ENCODE data around the gene PBX2. TPM values are rescaled to one million over a fixed set of nuclear protein-coding genes. Genes with fewer than 3 reads are reported as not detected.

The PBX2 gene
- total RNA-seq, 1 donor from 2014 or later, result 50.1 TPM

DNA sequence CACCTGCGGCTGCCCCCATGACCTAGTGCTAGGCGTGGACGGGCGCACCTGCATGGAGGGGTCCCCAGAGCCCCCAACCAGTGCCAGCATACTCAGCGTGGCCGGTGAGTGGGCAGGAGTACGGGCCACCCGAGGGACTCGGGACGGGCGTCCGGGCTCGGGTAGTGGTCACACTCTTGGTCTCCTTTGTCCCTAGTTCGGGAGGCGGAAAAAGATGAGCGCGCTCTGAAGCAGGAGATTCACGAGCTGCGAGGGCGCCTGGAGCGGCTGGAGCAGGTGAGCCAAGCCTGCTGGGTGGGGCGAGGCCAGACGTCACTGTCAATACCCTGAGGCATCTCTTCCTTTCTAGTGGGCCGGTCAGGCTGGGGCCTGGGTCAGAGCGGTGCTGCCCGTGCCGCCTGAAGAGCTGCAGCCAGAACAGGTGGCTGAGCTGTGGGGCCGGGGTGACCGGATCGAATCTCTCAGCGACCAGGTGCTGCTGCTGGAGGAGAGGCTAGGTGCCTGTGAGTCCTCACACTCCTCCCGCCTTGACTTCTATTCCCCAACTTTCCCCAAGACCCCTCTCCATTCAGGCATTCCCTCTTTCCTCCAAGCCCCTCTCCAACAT is 22.7 kb downstream of the PBX2 start:
- peaks cover 43 to 68% (median 44%) of the 10 kb centered on the region in 3 donors for H3K36me3 ChIP-seq (ENCODE audit: control insufficient read depth in 3 of 3, insufficient read depth in 3 of 3, low read length in 3 of 3)
- no peak overlapping the region for H3K4me3 ChIP-seq (ENCODE audit: low read length in 3 of 3)
- no peaks in the 10 kb centered on the region for H3K9me3 ChIP-seq (ENCODE audit: control insufficient read depth in 3 of 3, low read length in 3 of 3)
- H3K4me1 ChIP-seq (ENCODE audit: control insufficient read depth in 3 of 3, insufficient read depth in 3 of 3, low read length in 3 of 3), result peaks cover 0 to 5% (median 0%) of the 10 kb centered on the region in 3 donors
- no peaks in the 10 kb centered on the region for H3K27me3 ChIP-seq (ENCODE audit: control insufficient read depth in 3 of 3, insufficient read depth in 3 of 3, low read length in 3 of 3)
- H3K27ac ChIP-seq (ENCODE audit: low read depth, low read length), result no peak overlapping the region
- no peak overlapping the region for H3K9ac ChIP-seq (ENCODE audit: low read depth in 1 of 3, low read length in 3 of 3)

DNA sequence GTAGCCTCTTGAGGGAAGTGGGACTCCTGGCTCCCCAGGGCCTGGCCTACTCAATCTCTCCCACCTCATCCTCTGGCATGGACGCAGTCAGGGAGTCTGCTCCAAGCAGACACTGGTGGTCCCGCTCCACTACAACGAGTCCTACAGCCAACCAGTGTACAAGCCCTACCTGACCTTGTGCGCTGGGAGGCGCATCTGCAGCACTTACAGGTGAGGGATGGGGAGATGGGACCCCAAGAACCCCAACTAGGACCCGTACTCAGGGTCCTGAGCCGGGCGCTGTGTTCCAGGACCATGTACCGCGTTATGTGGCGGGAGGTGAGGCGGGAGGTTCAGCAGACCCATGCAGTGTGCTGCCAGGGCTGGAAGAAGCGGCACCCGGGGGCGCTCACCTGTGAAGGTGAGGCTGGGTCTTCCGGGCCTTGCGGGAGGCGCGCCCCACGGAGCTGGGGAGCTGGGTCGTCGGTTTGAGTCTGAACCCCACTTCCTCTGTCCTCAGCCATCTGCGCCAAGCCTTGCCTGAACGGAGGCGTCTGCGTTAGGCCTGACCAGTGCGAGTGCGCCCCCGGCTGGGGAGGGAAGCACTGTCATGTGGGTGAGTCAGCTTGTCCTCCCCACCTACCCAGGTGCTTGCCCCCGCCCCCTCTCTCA is 23.5 kb downstream of the PBX2 start:
- H3K9me3 ChIP-seq (ENCODE audit: control insufficient read depth in 3 of 3, low read length in 3 of 3), result no peaks in the 10 kb centered on the region
- H3K36me3 ChIP-seq (ENCODE audit: control insufficient read depth in 3 of 3, insufficient read depth in 3 of 3, low read length in 3 of 3), result peaks cover 43 to 68% (median 45%) of the 10 kb centered on the region in 3 donors
- no peaks in the 10 kb centered on the region for H3K27me3 ChIP-seq (ENCODE audit: control insufficient read depth in 3 of 3, insufficient read depth in 3 of 3, low read length in 3 of 3)
- H3K27ac ChIP-seq (ENCODE audit: low read depth, low read length), result no peak overlapping the region
- H3K4me1 ChIP-seq (ENCODE audit: control insufficient read depth in 3 of 3, insufficient read depth in 3 of 3, low read length in 3 of 3), result peaks cover 0 to 5% (median 0%) of the 10 kb centered on the region in 3 donors
- no peak overlapping the region for H3K4me3 ChIP-seq (ENCODE audit: low read length in 3 of 3)
- no peak overlapping the region for H3K9ac ChIP-seq (ENCODE audit: low read depth in 1 of 3, low read length in 3 of 3)

- H3K9me3 ChIP-seq (ENCODE audit: control insufficient read depth in 3 of 3, low read length in 3 of 3), result no peaks in the 10 kb centered on the region
- H3K36me3 ChIP-seq (ENCODE audit: control insufficient read depth in 3 of 3, insufficient read depth in 3 of 3, low read length in 3 of 3), result peaks cover 24 to 48% (median 29%) of the 10 kb centered on the region in 3 donors
- no peak within 1 kb of the TSS for H3K27ac ChIP-seq (ENCODE audit: low read depth, low read length)
- H3K4me1 ChIP-seq (ENCODE audit: control insufficient read depth in 3 of 3, insufficient read depth in 3 of 3, low read length in 3 of 3), result peaks cover 0 to 5% (median 0%) of the 10 kb centered on the region in 3 donors
- H3K4me3 ChIP-seq (ENCODE audit: low read length in 3 of 3), result no peak within 1 kb of the TSS
- H3K9ac ChIP-seq (ENCODE audit: low read depth in 1 of 3, low read length in 3 of 3), result peak within 1 kb of the TSS in 1 of 3 donors; percentile 45
- H3K27me3 ChIP-seq (ENCODE audit: control insufficient read depth in 3 of 3, insufficient read depth in 3 of 3, low read length in 3 of 3), result no peaks in the 10 kb centered on the region
Observed at GRCh38 chr6:32164295-32164694, 25.7 kb downstream of the PBX2 start, which contains the start of gene EGFL8. Gene EGFL8, plus strand, starts transcription at chr6:32164595. Its CDS starts 1,571 bp downstream, at chr6:32166166.

DNA sequence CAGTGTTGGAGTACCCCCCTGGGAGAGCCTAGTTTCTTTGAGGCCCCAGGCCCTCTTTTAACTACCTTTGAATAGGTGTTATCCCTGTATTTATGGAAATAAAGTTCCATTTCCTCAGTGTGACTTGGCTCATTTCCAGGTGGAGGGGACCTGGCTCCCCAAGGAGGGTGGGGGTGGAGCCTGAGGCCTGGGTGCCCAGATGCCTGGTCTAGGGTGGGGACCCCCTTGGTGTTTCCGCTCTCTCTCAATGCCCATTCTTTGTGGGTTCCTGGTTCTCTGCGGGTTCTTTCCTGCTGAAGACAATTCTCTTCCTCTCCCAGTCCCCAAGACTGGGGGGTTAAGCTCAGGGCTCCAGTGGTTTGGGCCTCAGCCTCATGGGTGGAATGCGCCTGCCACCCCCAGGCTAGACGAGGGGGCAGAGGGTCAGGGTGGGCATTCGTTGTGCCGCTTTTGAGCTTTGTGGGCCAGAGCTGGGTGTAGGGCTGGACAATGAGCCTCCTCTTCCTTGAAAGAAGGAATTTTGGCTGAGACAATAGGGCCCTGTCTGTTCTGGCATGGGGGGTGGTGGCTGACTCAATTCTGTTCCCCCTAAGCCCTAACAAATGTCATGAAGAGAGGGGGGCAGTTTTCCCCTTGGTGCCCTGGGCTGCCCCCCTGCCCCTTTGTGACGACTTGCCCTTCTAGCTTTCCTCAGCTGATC is 26.3 kb downstream of the PBX2 start:
- Histone ChIP-seq H3K27me3 (ENCODE audit: control insufficient read depth in 3 of 3, insufficient read depth in 3 of 3, low read length in 3 of 3) (no peaks in the 10 kb centered on the region), H3K36me3 (ENCODE audit: control insufficient read depth in 3 of 3, insufficient read depth in 3 of 3, low read length in 3 of 3) (peaks cover 19 to 44% (median 26%) of the 10 kb centered on the region in 3 donors), H3K9me3 (ENCODE audit: control insufficient read depth in 3 of 3, low read length in 3 of 3) (no peaks in the 10 kb centered on the region), H3K27ac (ENCODE audit: low read depth, low read length) (no peak overlapping the region), H3K9ac (ENCODE audit: low read depth in 1 of 3, low read length in 3 of 3) (peak overlapping the region in 1 of 3 donors; percentile 45), H3K4me1 (ENCODE audit: control insufficient read depth in 3 of 3, insufficient read depth in 3 of 3, low read length in 3 of 3) (peaks cover 0 to 5% (median 0%) of the 10 kb centered on the region in 3 donors), H3K4me3 (ENCODE audit: low read length in 3 of 3) (no peak overlapping the region)

- Histone ChIP-seq H3K4me3 (ENCODE audit: low read length in 3 of 3) (no peak overlapping the region), H3K36me3 (ENCODE audit: control insufficient read depth in 3 of 3, insufficient read depth in 3 of 3, low read length in 3 of 3) (peaks cover 24 to 32% (median 27%) of the 10 kb centered on the region in 3 donors), H3K9me3 (ENCODE audit: control insufficient read depth in 3 of 3, low read length in 3 of 3) (no peaks in the 10 kb centered on the region), H3K9ac (ENCODE audit: low read depth in 1 of 3, low read length in 3 of 3) (no peak overlapping the region), H3K27me3 (ENCODE audit: control insufficient read depth in 3 of 3, insufficient read depth in 3 of 3, low read length in 3 of 3) (no peaks in the 10 kb centered on the region), H3K4me1 (ENCODE audit: control insufficient read depth in 3 of 3, insufficient read depth in 3 of 3, low read length in 3 of 3) (peaks cover 20 to 25% (median 21%) of the 10 kb centered on the region in 3 donors), H3K27ac (ENCODE audit: low read depth, low read length) (no peak overlapping the region)
Observed at GRCh38 chr6:32158052-32158451, 31.9 kb downstream of the PBX2 start.

DNA sequence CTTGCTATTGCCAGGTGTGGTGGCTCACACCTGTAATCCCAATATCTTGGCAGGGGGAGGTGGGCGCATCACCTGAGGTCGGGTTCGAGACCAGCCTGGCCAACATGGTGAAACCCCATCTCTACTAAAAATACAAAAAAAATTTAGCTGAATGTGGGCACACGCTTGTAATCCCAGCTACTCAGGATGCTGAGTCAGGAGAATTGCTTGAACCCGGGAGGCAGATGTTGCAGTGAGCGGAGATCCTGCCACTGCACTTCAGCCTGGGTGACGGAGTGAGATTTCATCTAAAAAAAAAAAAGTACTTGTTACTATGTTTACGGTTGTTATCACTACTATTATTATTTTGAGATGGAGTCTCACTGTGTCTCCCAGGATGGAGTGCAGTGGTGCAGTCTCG is 33.1 kb downstream of the PBX2 start:
- Histone ChIP-seq H3K36me3 (ENCODE audit: control insufficient read depth in 3 of 3, insufficient read depth in 3 of 3, low read length in 3 of 3) (peaks cover 19 to 25% (median 24%) of the 10 kb centered on the region in 3 donors), H3K27me3 (ENCODE audit: control insufficient read depth in 3 of 3, insufficient read depth in 3 of 3, low read length in 3 of 3) (no peaks in the 10 kb centered on the region), H3K4me3 (ENCODE audit: low read length in 3 of 3) (no peak overlapping the region), H3K4me1 (ENCODE audit: control insufficient read depth in 3 of 3, insufficient read depth in 3 of 3, low read length in 3 of 3) (peaks cover 27 to 35% (median 29%) of the 10 kb centered on the region in 3 donors), H3K9ac (ENCODE audit: low read depth in 1 of 3, low read length in 3 of 3) (no peak overlapping the region), H3K9me3 (ENCODE audit: control insufficient read depth in 3 of 3, low read length in 3 of 3) (no peaks in the 10 kb centered on the region), H3K27ac (ENCODE audit: low read depth, low read length) (no peak overlapping the region)

DNA sequence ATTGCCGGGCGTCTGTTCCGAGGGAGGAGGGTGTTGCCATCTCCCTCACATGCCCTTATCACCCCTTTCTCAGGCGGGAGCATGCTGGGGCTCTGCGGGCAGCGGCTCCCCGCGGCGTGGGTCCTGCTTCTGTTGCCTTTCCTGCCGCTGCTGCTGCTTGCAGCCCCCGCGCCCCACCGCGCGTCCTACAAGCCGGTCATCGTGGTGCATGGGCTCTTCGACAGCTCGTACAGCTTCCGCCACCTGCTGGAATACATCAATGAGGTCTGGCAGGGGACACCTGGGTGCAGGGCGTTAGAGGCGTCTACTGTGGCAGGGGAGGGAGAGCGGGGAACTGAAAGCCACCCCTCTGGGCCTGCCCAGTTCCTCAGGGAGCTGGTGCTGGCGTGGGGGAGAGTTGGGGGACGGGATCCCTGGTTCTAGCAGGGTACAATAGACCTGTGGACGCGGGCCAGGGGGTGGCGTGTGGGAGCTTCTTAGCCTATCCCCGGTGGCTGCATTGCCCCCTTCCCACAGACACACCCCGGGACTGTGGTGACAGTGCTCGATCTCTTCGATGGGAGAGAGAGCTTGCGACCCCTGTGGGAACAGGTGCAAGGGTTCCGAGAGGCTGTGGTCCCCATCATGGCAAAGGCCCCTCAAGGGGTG is 35.4 kb downstream of the PBX2 start:
- H3K36me3 ChIP-seq (ENCODE audit: control insufficient read depth in 3 of 3, insufficient read depth in 3 of 3, low read length in 3 of 3), result peaks cover 19 to 25% (median 24%) of the 10 kb centered on the region in 3 donors
- peaks cover 28 to 35% (median 29%) of the 10 kb centered on the region in 3 donors for H3K4me1 ChIP-seq (ENCODE audit: control insufficient read depth in 3 of 3, insufficient read depth in 3 of 3, low read length in 3 of 3)
- peak overlapping the region; percentile 85 to 96 (median 95) for H3K9ac ChIP-seq (ENCODE audit: low read depth in 1 of 3, low read length in 3 of 3)
- H3K27me3 ChIP-seq (ENCODE audit: control insufficient read depth in 3 of 3, insufficient read depth in 3 of 3, low read length in 3 of 3), result peaks cover 7 to 13% (median 12%) of the 10 kb centered on the region in 3 donors
- peak overlapping the region; percentile 94 to 95 (median 95) for H3K4me3 ChIP-seq (ENCODE audit: low read length in 3 of 3)
- peak overlapping the region; percentile 86 for H3K27ac ChIP-seq (ENCODE audit: low read depth, low read length)
- H3K9me3 ChIP-seq (ENCODE audit: control insufficient read depth in 3 of 3, low read length in 3 of 3), result no peaks in the 10 kb centered on the region

GRCh38 chr6:32153564-32154513 is 36.2 kb downstream of the PBX2 start, which contains the start of gene PPT2:
Gene PPT2, plus strand, starts transcription at chr6:32154141. Its CDS starts 454 bp downstream, at chr6:32154595.
- peaks cover 28 to 35% (median 29%) of the 10 kb centered on the region in 3 donors for H3K4me1 ChIP-seq (ENCODE audit: control insufficient read depth in 3 of 3, insufficient read depth in 3 of 3, low read length in 3 of 3)
- H3K9ac ChIP-seq (ENCODE audit: low read depth in 1 of 3, low read length in 3 of 3), result peak within 1 kb of the TSS; percentile 85 to 96 (median 95)
- H3K4me3 ChIP-seq (ENCODE audit: low read length in 3 of 3), result peak within 1 kb of the TSS; percentile 94 to 95 (median 95)
- H3K36me3 ChIP-seq (ENCODE audit: control insufficient read depth in 3 of 3, insufficient read depth in 3 of 3, low read length in 3 of 3), result peaks cover 19 to 25% (median 24%) of the 10 kb centered on the region in 3 donors
- H3K9me3 ChIP-seq (ENCODE audit: control insufficient read depth in 3 of 3, low read length in 3 of 3), result no peaks in the 10 kb centered on the region
- H3K27ac ChIP-seq (ENCODE audit: low read depth, low read length), result peak within 1 kb of the TSS; percentile 86
- H3K27me3 ChIP-seq (ENCODE audit: control insufficient read depth in 3 of 3, insufficient read depth in 3 of 3, low read length in 3 of 3), result peaks cover 12 to 21% (median 14%) of the 10 kb centered on the region in 3 donors

Data from skeletal muscle tissue (tissue), 4 donors.